Stimulated activated CD8-positive, alpha-beta memory T cell treated with anti-CD3 and anti-CD28 coated beads, Interleukin-12 subunit alpha, Interleukin-12 subunit beta, amount 100 ng/mL, for 24 hours (primary cell): Measurements from ENCODE around the gene FAM168A.

Source experiments
- DNase-seq: peaks from one replicate; pipeline ENCODE4 v3.0.0-alpha.2; 2020; ENCODE audit errors: extremely low read depth

FAM168A gene

DNA sequence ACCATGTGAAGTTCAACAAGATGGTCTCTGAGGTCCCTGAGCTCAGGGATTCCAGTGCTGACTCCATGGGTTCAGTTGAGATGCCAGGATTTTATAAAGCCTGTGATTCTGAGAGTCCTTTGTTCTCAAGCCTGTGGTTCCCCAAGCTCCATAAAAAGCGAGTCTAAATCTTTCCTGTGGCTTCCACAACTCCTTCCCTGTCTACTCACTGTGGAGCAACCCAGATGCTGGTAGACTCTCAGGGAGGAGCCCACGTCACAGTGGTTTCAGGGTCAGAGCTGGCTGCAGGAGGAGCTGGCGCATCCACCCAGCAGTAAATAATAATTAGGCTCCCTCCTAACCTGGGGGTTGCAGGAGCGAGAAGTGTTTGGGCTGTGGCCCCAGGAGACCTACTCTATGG, 223.8 kb downstream of the FAM168A start:
- DNase-seq, result no peak

DNA sequence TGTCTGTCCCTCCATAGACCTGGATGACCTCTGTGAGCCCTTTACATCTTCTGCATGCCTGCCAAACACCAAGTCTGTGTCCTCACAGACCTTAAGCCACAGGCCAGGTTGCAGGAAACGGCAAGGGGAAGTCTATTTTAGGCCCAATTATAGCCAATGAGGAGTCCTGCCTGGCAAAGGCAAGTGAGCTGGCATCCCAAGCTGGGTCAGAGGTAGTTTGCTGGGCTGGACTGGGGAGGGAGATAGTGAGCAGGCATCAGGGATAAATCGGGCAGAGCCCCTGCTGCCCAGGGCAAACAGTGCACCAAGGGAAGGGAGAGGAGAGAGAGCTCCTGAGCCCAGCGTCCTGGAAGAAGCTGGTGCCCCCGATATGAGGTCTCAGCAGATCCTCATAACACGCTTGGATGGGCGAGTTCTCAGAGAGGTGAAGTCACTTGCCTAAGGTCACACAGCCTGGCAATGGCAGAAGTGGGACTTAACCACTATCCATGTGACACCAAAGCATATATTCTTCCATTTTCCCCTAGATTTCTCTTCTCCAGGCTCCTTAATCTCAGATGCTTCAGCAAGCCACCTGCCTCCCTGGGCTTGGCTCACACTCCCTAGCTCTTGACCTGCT, 225.4 kb downstream of the FAM168A start:
- no peak for DNase-seq

DNA sequence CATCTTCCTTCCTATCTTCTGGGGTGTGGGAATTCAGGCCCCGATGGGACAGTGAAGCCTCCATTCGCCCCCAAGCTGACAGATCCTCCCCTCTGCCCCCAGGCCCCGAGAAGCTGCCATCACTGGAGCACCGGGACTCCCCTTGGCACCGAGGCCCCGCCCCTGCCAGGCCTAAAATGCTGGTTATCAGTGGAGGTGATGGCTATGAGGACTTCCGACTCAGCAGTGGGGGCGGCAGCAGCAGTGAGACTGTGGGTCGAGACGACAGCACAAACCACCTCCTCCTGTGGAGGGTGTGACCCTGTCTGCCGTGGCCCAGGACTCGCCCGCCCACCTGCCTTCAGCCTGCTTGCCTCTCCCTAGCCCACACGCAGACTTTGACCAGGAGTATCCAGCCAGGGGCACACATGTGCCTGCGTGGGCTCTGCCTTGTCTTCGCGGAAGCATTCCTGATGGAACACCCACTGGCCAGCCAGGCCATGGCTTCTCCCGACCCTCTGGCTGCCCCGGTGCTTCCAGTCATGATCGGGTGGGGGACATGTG, 230.4 kb downstream of the FAM168A start:
- no peak for DNase-seq

DNA sequence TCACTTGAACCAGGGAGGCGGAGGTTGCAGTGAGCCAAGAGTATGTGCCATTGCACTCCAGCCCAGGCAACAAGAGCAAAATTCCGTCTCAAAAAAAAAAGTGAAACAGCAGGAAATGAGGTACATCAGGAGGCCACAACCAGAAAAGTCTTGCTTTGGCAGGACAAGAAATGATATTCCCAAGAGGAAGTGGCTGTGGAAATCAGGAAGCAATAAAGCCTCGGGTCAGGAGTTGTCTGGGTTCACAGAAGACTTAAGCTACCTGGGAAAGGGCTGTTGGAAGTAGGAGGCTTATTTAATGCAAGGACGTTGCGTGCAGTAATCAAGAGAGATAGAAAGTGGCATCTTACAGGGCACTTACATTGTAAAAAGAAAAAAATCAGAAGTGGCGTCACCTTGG, 231.0 kb downstream of the FAM168A start:
- DNase-seq, result no peak

DNA sequence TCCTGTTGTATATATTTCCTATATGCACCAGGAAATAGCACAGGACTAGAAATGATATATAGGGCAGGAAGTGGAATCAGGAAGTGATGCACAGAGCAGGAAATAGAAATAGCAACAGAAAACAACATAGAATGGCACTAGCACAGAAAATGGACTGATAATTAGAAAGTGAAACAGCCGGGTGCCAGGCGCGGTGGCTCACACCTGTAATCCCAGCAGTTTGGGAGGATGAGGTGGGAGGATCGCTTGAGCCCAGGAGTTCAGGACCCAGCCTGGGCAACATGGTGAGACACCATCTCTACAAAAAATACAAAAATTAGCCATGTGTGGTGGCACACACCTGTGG, 231.7 kb downstream of the FAM168A start:
- DNase-seq, result no peak

DNA sequence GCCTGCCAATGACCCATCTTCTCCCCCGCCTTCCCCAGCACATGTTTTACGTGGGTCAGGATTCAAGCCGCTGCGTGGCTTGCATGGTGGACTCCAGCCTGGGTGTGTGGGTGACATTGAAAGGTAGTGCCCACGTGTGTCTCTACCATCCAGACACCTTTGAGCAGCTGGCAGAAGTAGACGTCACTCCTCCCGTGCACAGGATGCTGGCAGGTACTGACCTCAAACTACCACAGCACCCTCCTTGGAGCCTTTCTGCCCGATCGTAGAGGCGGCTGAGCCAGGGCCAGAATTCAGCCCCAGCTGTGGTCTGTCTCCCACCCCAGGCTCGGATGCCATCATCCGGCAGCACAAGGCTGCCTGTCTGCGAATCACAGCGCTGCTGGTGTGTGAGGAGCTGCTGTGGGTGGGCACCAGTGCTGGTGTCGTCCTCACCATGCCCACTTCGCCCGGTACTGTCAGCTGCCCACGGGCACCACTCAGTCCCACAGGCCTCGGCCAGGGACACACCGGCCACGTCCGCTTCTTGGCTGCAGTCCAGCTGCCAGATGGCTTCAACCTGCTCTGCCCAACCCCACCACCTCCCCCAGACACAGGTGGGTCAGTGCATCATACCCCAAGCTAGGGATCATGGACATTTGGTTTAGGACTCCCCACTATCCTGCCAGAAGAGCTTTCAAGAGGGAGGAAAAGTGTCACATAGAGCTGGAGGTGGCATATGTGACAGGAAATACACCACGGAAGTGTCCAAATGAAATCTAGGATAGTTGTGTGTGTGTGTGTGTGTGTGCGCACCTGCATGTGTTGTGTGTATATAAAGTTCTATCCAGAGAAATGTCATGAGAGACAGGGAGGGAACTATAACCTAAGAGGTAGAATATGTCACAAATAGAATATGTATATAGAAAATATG, 232.3 kb downstream of the FAM168A start:
- no peak for DNase-seq

DNA sequence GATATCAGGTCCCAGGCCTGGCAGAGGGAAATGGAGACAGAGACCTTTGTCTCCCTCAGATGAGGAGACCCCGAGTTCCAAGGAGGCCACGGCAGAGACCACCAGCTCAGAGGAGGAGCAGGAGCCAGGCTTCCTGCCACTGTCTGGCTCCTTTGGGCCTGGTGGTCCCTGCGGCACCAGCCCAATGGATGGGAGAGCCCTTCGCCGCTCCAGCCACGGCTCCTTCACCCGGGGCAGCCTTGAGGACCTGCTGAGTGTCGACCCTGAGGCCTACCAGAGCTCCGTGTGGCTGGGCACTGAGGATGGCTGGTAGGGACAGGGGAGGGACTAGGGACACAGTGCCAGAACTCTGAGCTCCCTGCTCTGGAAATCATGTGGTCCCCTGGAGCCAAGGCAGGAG, 234.8 kb downstream of the FAM168A start:
- DNase-seq, result no peak

DNA sequence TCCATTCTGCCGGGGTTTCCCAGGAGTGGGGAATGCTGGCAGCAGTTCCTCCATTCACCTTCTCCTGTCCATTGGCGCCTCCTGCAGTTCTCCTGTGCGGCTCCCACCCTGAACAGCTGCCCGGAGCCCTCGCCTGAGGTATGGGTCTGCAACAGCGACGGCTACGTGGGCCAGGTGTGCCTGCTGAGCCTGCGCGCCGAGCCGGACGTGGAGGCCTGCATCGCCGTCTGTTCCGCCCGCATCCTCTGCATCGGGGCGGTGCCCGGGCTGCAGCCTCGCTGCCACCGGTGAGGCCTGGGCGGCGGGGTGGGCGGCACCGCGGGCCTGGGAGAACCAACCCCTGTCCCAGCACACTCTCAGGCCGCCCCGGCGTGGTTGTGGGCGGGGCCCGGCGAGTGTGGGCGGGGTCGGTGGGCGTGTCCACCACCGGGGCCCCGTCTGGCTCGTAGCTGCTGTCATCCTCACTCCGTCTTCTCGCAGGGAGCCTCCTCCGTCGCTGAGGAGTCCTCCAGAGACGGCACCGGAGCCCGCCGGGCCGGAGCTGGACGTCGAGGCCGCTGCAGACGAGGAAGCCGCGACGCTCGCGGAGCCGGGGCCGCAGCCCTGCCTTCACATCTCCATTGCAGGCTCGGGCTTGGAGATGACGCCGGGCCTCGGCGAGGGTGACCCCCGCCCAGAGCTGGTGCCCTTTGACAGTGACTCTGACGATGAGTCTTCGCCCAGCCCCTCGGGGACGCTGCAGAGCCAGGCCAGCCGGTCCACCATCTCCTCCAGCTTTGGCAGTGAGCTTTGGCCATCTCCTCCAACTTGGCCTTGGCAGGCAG, 235.7 kb downstream of the FAM168A start:
- DNase-seq, result no peak

DNA sequence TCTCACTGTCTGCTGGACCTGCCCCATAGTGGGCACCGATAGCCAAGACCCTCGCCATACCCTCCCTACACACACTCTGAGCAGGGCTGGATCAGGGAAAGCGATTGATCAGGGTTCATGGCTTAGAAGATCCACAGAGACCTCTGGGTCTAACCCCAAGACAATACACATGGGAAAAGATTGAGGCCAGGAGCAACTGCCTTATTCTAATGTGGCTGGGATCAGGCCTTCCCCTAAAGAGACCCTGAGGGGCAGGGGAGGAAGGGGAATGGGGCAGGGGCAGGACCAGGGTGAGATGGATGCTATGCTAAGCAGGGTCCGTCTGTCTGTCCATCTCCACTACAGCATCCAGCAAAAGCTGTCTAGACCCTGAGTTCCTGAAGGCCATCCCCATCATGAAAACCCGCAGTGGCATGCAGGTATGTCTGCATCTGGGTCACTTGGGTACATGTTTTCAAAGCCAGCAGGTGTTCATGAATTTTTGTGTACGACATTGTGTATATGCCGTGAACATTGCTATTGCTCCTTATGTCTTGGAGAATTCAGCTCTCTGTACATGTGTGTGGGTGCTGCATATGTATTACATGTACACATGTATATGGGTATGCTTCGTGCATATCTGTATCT, 237.1 kb downstream of the FAM168A start:
- no peak for DNase-seq

DNA sequence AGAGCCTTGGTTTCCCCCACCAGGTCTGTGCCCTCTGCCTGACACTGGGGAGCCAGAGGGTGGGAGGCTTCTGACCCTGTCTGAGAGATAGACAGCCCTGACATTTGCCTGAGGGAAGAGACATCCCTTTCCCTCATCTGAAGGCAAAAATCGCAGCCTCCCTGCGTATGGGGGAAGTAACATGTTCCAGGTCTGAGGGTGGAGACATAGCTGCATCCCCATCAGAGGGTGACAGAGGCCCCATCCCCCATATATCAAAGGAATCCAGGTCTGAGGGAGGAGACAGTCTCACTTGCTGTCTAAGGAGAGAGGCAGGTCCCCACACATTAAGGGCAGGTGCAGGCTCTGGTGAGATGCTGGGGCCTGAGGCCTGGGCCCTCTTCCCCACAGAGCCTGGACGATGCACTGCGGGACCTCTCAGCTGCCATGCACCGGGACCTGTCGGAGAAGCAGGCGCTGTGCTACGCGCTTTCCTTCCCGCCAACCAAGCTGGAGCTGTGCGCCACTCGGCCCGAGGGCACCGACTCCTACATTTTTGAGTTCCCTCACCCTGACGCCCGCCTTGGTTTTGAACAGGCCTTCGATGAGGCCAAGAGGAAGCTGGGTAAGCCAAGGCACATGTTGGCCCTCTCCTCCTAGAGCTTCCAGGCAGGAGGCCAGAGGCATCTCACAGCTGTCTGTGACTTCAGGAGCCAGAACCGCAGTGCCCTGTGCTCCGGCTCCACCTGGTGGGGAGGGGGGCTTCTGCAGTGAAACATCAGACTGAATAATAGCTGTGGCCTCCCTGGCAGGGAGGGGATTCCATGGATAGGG, 237.8 kb downstream of the FAM168A start:
- DNase-seq, result no peak

DNA sequence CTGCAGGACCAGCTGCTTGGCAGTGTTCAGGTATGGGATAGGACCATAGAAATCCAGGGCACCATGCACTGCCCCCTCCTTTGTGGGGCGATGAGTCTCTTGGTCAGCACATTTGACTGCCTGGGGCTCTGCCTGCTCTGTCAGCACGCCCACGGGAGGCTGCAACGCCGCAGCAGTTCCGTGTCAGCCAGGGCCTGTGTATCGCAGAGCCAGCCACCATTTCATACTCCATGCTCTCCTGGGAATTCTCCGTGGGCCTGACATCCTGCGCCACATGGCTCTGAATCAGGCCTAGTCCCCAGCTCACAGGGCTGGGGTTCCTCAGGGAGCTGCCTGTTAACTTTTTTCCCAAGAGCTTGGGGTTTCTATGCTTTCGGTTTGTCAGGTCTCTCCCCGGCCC, 238.6 kb downstream of the FAM168A start:
- DNase-seq, result no peak

DNA sequence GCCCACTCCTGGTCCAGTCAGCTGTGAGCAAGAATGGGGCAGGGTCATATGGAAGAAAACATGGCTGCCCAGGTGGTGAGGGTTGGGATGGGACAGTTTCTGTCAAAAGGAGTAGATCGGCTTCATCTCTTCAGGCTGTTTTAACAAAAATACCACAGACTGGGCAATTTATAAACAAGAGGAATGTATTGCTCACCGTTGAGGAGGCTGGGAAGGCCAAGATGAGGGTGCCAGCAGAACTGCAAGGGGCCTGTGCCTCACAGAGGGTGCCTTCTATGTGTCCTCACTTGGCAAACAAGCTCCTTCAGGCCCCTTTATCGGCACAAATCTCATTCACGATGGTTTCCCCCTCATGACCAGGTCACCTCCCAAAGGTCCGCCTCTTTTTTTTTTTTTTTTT, 239.8 kb downstream of the FAM168A start:
- DNase-seq, result no peak

DNA sequence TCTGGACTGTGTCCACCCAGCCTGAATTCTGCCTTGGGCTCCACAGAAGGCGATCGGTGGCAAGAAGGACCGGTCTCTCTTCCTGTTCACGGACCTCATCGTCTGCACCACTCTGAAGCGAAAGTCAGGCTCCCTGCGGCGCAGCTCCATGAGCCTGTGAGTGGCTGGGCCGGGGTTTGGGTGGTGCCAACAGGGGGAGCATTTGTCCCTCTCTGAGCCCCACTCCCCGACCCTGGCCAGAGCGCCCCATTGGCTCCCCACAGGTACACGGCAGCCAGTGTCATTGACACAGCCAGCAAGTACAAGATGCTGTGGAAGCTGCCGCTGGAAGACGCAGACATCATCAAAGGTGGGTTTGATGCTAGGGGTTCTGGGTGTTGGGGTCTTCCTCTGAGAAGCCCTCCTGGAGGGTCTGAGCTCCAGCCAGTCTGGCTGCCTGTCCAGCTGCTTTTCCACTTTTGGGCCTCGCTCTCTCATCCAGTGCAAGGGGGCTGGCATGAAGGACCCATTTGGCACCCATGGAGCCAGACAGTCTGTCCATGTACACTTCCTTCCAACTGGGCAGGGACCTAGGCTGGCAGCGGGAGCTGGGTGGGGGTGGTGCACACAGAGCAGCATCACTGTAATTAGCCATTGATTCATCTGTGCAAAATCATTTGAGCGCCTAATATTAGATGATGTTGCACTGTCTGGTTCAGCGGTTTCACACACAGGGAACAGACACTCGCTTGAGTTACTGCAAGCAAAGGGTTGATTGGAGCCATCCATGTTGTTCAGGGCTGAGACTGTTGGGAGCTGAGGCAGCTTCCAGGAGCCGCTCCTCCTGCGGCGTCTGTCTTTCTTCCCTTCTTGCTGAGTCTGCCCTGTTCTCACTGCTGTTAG, 240.7 kb downstream of the FAM168A start:
- DNase-seq, result no peak

DNA sequence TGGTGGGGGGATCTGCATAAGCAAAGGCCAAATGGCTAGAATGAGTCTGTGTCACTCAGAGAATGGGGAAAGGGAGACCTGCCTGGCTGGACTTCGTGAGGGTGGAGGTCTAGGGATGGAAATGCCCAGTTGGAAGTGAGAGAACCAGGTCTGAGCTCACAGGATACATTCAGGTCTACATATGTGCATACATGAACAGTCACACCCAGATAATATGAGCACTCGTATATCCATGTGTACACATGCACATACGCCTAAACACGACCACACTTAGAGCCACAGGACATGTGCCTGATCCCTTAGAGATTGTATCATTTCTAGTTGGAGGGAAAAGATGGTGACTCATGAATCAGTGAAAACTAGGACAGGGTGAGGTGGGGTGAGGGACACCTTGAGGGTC, 242.8 kb downstream of the FAM168A start:
- no peak for DNase-seq

DNA sequence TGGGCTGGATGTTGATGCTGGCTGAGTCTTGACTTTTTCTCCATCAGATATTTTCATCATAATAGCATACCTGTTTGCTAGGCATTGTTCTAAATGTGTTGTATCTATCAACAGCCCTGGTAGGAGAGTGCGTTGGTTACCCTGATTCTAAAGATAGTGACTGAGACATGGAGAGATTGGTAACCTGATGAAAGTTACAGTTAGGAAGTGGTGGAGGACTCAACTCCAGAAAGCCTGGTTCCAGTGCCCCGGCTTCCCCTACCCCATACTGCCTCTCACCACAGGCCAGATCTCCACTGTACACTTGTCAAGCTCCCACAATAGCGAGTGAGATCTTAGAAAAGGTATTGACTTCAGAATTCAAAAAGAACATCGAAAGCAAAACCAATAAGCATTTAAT, 244.5 kb downstream of the FAM168A start:
- DNase-seq, result no peak

DNA sequence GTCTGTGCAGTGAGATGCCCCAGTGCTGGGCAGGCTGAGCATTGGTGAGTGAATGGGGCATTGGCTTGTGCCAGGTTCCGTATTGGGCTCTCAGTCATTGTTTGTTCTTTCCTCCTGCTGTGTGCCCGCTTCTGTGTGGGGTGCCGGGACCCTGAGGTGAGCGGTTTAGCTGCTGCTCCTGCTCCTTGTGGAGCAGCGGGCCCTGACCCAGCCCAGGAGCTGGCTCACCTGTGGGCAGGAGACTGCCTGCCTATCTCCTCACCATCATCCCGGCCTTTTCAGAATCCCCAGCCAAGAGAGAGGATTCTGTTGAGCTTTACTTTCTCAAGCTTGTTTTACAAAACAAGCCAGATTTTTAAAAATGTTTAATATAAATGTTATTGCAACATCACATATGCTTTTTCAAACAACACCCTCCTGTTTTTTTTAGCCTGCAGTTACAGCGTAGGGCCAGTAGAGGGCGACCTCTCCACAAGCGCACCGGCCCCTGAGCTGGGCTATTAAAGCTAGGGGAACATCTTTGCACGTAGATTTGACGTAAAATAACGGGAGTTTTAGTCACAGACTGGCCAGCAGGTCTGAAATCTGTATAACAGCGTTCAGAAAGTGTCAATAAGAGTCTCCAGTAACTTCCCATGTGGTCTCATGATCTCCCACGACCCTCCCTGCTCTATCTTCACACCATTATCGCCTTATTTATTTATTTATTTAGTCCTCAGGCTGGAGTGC, 246.8 kb downstream of the FAM168A start:
- no peak for DNase-seq
